Upper lobe of right lung (tissue), 1 donor: ENCODE data around the gene ERC2. TPM values are rescaled to one million over a fixed set of nuclear protein-coding genes. Genes with fewer than 3 reads are reported as not detected.

ENCODE experiments used
- ATAC-seq: fragments of 200-7000 bp; cut with Tn5 transposase; one replicate; pipeline ENCODE4 v1.9.1; 2020; ENCODE audit warnings: mild to moderate bottlenecking, moderate library complexity
- DNase-seq: peaks from one replicate; pipeline ENCODE4 v3.0.0-alpha.2; 2020
- H3K27ac ChIP-seq: fragments of 200-600 bp; one replicate; pipeline ENCODE4 v1.8.0; 2022
- H3K27me3 ChIP-seq: fragments of 200-600 bp; one replicate; pipeline ENCODE4 v1.8.0; 2022; ENCODE audit warnings: mild to moderate bottlenecking
- H3K36me3 ChIP-seq: fragments of 200-600 bp; one replicate; pipeline ENCODE4 v1.8.0; 2022
- H3K4me1 ChIP-seq: fragments of 200-600 bp; one replicate; pipeline ENCODE4 v1.8.0; 2022
- H3K4me3 ChIP-seq: fragments of 200-600 bp; one replicate; pipeline ENCODE4 v1.8.0; 2022; ENCODE audit warnings: mild to moderate bottlenecking
- H3K9me3 ChIP-seq: fragments of 200-600 bp; one replicate; pipeline ENCODE4 v1.8.0; 2022
- CTCF ChIP-seq: fragments of 200-600 bp; IDR thresholded peaks from one replicate; pipeline ENCODE4 v1.8.0; 2022; ENCODE audit warnings: antibody characterized with exemption
- intact Hi-C: fragments of 100-400 bp; cut with DNase I; formaldehyde crosslinking; loops from one replicate; pipeline ENCODE4 v1.11.0; 2022
- total RNA-seq: library from RNA; stranded (reverse); fragmentation: NEBNext Ultra II Directional; extraction: Animal tissue kit (Norgen Biotek cat#: 25700); gene quantifications from one replicate; pipeline ENCODE4 v1.2.1, GENCODE V29; 2021
- donor health status: DM: no; HTN: yes; CAD: no; lungs with severe emphysema.

ERC2 gene
- total RNA-seq, 1 donor from 2014 or later = 1.4 TPM

GRCh38 chr3:55969634-55970033 is 498.6 kb downstream of the ERC2 start:
- no peak for ATAC-seq

DNA sequence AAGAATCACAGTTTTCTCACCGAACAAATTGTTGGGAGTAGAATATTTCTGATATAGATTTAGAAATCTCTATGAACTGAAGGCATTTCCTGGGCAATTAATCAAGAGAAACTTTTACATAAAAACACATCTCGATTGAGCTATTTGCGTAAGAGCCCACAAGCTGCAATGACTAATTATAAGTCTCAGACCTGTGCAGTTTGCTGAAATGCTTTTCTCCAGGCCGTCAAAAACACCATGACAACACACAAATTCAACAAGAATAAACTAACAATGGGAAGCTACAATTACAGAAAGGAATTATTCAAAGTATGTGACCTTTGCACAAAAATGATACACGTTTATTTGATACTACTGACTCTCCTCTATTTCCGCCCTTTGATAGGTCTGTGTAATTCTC is 499.9 kb downstream of the ERC2 start:
- Histone ChIP-seq H3K4me3 (no peak overlapping the region), H3K4me1 (no peaks in the 10 kb centered on the region), H3K27ac (no peak overlapping the region), H3K36me3 (no peaks in the 10 kb centered on the region), H3K27me3 (no peaks in the 10 kb centered on the region), H3K9me3 (no peaks in the 10 kb centered on the region)
- DNase-seq (no peak), ATAC-seq (no peak)
- TF ChIP-seq CTCF = no peak
- intact Hi-C loops = no loop called here

More at GRCh38 chr3:55969634-55970033, 498.6 kb downstream of the ERC2 start:
- Histone ChIP-seq H3K27me3 (no peaks in the 10 kb centered on the region), H3K4me3 (no peak overlapping the region), H3K27ac (no peak overlapping the region), H3K36me3 (no peaks in the 10 kb centered on the region), H3K4me1 (no peaks in the 10 kb centered on the region), H3K9me3 (no peaks in the 10 kb centered on the region)
- DNase-seq = no peak
- intact Hi-C loops = no loop called here
- no peak for TF ChIP-seq CTCF

DNA sequence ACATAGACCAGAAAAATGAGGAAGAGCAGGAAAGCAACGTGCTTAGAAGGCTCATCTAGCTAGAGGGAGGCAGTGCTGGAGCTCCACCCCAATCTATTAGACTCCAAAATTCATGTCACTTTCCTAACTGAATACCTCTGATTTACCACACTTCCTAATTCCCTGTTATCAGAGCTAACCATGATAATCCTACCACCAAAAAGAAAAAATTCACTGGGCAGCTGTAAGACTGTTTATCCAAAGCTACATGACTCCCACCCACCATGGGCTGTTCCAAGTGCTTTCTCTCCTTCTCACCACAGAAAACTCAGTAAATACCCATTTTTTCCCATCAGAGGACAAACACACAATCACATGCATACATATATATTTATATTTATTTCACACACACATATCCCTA is 501.7 kb downstream of the ERC2 start:
- no peak overlapping the region for H3K4me3 ChIP-seq
- no peaks in the 10 kb centered on the region for H3K36me3 ChIP-seq
- ATAC-seq (no peak), DNase-seq (no peak)
- no peaks in the 10 kb centered on the region for H3K27me3 ChIP-seq
- H3K4me1 ChIP-seq = no peaks in the 10 kb centered on the region
- intact Hi-C loops = no loop called here
- H3K9me3 ChIP-seq = no peaks in the 10 kb centered on the region
- no peak for TF ChIP-seq CTCF
- H3K27ac ChIP-seq = no peak overlapping the region

DNA sequence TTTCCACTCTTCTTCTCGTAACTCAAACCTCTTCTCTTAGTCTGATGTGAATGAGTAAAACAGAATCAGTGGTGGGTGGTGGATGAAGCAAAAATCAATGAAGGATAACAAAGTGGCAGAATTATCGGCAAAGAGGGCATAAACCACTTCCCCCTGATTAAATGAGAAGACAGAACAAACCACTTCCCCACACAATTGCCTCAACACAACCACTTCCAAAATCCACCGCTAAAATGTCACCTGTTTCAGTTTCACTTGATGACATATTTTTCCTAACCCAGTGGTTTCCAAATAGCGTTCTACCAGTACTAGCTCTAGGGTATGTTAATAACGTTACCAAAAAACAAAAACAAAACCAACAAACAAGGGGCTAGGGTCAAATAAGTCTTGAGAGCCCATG is 502.5 kb downstream of the ERC2 start:
- H3K27ac ChIP-seq = no peak overlapping the region
- H3K4me3 ChIP-seq = no peak overlapping the region
- no peak for TF ChIP-seq CTCF
- H3K36me3 ChIP-seq = no peaks in the 10 kb centered on the region
- DNase-seq (no peak), ATAC-seq (no peak)
- H3K27me3 ChIP-seq = no peaks in the 10 kb centered on the region
- intact Hi-C loops = no loop called here
- H3K9me3 ChIP-seq = no peaks in the 10 kb centered on the region
- no peaks in the 10 kb centered on the region for H3K4me1 ChIP-seq

DNA sequence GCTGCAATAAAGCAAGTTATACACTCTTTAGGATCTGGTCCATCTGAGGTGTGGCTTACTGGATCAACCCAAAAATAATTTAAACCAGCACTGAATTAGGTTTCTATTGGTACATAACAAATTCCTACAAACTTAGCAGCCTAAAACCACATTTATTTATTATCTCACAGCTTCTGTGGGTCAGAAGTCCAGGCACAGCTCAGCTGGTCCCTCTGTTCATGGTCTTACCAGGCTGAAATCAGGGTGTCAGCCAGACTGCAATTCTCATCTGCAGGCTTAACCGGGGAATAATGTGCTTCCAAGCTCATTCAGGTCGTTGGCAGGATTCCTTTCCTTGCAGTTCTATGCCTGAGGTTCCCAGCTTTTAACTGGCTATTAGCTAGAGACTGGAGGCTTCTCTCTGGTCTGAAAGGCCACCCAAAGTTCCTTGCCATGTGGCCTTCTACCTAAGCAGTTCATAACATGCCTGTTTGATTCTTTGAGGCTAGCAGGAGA is 503.7 kb downstream of the ERC2 start:
- no peak overlapping the region for H3K27ac ChIP-seq

More for the DNA sequence above, 503.7 kb downstream of the ERC2 start:
- no peak overlapping the region for H3K4me3 ChIP-seq
- intact Hi-C loops = no loop called here
- ATAC-seq (no peak), DNase-seq (no peak)
- TF ChIP-seq CTCF = no peak
- no peaks in the 10 kb centered on the region for H3K4me1 ChIP-seq
- no peaks in the 10 kb centered on the region for H3K9me3 ChIP-seq
- H3K27me3 ChIP-seq = no peaks in the 10 kb centered on the region
- H3K36me3 ChIP-seq = no peaks in the 10 kb centered on the region
